Mesothelial cell of epicardium (in vitro differentiated cells): ENCODE results near the gene SPATS2L. TPM values are rescaled to one million over a fixed set of nuclear protein-coding genes. Genes with fewer than 3 reads are reported as not detected.

ENCODE experiments used
- DNase-seq, 2 experiments: peaks; one replicate each; pipeline ENCODE4 v3.0.0; 2021; ENCODE audit warnings: low spot score in 2 of 2; ENCODE audit not compliant: unreplicated experiment in 2 of 2
- H3K27ac Mint-ChIP-seq: 2 replicates; pipeline ENCODE4 v1.8.0; 2021; ENCODE audit warnings: mixed read lengths
- H3K27me3 Mint-ChIP-seq: 2 replicates; pipeline ENCODE4 v1.8.0; 2021; ENCODE audit warnings: low read depth, mixed read lengths
- H3K36me3 Mint-ChIP-seq: 2 replicates; pipeline ENCODE4 v1.8.0; 2021; ENCODE audit warnings: mixed read lengths
- H3K4me1 Mint-ChIP-seq: 2 replicates; pipeline ENCODE4 v1.8.0; 2021; ENCODE audit warnings: mixed read lengths
- H3K4me3 Mint-ChIP-seq: 2 replicates; pipeline ENCODE4 v1.8.0; 2021; ENCODE audit warnings: mild to moderate bottlenecking, moderate library complexity, mixed read lengths
- H3K9me3 Mint-ChIP-seq: 2 replicates; pipeline ENCODE4 v1.8.0; 2021; ENCODE audit warnings: mixed read lengths
- total RNA-seq: library from RNA; stranded (reverse); gene quantifications from 3 replicates; pipeline ENCODE4 v1.2.1, GENCODE V29; 2021
- TF ChIP-seq, protein P1 (sequence below): fragments of 200-600 bp; sonication (generic); IDR thresholded peaks from one replicate; pipeline ENCODE4 v1.5.0; 2021; ENCODE audit warnings: antibody characterized with exemption; ENCODE audit not compliant: unreplicated experiment

The SPATS2L gene
- total RNA-seq, 1 donor from 2014 or later: 84.8 TPM

DNA sequence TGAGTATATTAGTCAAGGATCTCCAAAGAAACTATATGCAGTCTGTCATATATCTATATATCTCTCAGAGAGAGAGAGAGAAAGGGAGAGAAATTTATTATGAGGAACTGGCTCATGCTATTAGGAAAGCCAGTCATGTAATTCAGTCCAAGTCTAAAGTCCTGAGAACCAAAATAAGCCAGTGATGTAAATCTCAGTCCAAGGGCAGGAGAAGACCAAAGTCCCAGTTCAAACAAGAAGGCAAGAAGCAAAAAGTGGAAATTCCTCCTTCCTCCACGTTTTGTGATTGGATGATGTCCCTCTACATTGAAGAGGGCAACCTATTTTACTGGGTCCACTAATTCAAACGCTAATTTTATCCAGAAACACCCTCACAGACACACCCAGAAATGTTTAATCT is 34.2 kb upstream of the SPATS2L start:
- DNase-seq: no peak
- Mint-ChIP-seq H3K4me3 (no peak overlapping the region), H3K9me3 (no peaks in the 10 kb centered on the region), H3K27ac (no peak overlapping the region), H3K4me1 (peaks cover 8% of the 10 kb centered on the region), H3K27me3 (no peaks in the 10 kb centered on the region), H3K36me3 (no peaks in the 10 kb centered on the region)
- TF ChIP-seq, protein P1, sequence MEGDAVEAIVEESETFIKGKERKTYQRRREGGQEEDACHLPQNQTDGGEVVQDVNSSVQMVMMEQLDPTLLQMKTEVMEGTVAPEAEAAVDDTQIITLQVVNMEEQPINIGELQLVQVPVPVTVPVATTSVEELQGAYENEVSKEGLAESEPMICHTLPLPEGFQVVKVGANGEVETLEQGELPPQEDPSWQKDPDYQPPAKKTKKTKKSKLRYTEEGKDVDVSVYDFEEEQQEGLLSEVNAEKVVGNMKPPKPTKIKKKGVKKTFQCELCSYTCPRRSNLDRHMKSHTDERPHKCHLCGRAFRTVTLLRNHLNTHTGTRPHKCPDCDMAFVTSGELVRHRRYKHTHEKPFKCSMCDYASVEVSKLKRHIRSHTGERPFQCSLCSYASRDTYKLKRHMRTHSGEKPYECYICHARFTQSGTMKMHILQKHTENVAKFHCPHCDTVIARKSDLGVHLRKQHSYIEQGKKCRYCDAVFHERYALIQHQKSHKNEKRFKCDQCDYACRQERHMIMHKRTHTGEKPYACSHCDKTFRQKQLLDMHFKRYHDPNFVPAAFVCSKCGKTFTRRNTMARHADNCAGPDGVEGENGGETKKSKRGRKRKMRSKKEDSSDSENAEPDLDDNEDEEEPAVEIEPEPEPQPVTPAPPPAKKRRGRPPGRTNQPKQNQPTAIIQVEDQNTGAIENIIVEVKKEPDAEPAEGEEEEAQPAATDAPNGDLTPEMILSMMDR: no peak

DNA sequence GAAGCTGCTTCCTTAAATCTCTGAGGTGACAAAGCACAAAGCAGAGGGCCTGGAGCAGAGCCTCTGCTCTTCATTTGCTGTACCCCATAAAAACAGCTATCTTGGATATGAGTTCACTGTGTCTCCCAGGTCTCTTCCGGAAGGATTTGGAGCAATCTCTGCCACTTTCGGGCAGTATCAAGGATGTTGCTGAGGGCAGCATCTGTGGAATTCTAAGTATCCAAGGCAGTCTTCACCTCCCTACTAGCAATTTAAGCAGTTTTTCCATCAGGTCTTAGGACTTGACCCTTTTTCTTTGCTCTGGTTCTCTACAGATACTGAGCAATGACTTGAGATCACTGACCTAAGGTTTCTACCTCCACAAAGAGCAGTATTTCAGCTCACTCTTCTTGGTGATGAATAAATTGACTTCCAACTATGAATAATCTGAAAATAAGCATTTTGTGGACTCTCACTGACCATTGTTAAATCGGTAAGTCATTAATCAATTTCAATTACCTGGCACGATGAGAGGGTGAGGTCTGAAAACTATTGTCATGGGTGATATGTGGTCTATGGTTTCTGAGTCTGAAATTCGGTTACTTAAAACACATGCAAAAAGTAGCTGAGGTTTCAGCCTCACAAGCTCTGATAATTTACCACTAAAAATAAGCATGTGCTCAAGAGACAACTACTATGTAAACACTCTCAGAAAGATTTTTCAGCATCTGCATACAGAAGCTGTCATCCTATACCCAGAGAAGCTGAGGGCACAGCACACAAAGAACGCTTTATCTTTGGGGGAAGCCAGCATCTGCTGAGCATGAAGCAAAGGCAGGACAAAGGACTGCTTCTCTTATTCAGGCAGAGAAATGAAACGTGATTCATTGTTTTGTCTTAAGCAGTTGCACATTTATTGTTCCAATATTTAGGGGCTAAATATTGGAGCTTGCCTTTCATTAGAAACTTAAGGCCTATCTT is 32.1 kb upstream of the SPATS2L start:
- H3K36me3 Mint-ChIP-seq: no peaks in the 10 kb centered on the region
- no peak overlapping the region for H3K4me3 Mint-ChIP-seq

DNA sequence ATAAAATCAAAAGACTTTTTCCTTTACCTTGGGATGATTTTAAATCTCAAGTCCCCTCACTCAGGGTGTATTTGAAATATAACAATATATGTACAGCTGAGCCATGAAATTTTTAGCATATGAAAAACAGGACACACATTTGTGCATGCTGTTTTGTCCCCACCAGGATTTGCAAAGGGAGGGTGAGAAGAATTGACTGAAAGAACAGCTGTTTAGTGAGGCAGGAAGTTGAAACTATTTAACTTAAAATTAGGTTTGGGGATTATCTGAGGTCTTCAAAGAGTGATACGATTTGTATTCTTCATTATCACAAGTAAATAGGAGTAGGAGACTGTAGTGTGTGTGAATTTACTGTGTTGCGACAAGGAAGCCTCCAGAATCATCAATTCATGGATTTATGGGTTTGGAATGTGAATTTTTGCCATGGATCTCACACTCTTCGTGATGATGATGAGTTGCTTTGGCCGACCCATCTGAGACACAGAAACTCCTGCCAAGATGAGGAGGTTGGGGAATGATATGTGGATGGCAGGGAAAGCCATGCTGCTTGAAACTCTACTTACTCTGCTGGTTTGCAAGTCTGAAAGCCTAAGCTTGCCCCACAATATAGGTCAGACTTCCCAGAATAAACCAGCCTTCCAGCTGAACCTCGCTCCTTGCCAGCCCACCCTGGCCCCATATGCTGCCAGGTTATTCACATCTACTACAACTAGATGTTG is 31.0 kb upstream of the SPATS2L start:
- no peaks in the 10 kb centered on the region for H3K9me3 Mint-ChIP-seq
- no peak overlapping the region for H3K4me3 Mint-ChIP-seq
- H3K36me3 Mint-ChIP-seq: no peaks in the 10 kb centered on the region
- H3K4me1 Mint-ChIP-seq: peaks cover 8% of the 10 kb centered on the region
- no peak for DNase-seq
- H3K27ac Mint-ChIP-seq: no peak overlapping the region
- no peaks in the 10 kb centered on the region for H3K27me3 Mint-ChIP-seq
- TF ChIP-seq, protein P1: no peak

More for the DNA sequence above, 32.1 kb upstream of the SPATS2L start:
- Mint-ChIP-seq H3K27ac (no peak overlapping the region), H3K4me1 (peaks cover 8% of the 10 kb centered on the region), H3K27me3 (no peaks in the 10 kb centered on the region), H3K9me3 (no peaks in the 10 kb centered on the region)
- DNase-seq: no peak
- TF ChIP-seq, protein P1: no peak

DNA sequence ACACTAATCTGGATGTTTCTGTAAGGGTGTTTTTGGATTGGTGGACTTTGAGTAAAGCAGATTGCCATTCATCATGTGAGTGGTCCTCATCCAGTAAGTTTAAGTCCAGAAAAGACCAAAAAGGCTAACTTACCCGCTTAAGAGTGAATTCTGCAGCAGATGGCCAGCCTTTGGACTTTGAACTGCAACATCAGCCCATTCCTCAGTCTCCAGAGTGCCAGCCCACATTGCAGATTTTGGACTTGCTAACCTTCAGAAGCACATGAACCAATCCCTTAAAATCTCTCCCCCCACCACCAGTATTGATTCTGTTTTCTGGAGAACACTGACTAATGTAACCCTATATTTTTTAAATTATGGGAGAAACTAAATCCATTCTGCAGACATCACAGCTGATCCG is 30.0 kb upstream of the SPATS2L start:
- no peaks in the 10 kb centered on the region for H3K27me3 Mint-ChIP-seq
- H3K9me3 Mint-ChIP-seq: no peaks in the 10 kb centered on the region
- DNase-seq: no peak
- H3K4me1 Mint-ChIP-seq: peaks cover 8% of the 10 kb centered on the region
- H3K4me3 Mint-ChIP-seq: no peak overlapping the region
- TF ChIP-seq, protein P1: no peak
- H3K36me3 Mint-ChIP-seq: no peaks in the 10 kb centered on the region
- no peak overlapping the region for H3K27ac Mint-ChIP-seq

DNA sequence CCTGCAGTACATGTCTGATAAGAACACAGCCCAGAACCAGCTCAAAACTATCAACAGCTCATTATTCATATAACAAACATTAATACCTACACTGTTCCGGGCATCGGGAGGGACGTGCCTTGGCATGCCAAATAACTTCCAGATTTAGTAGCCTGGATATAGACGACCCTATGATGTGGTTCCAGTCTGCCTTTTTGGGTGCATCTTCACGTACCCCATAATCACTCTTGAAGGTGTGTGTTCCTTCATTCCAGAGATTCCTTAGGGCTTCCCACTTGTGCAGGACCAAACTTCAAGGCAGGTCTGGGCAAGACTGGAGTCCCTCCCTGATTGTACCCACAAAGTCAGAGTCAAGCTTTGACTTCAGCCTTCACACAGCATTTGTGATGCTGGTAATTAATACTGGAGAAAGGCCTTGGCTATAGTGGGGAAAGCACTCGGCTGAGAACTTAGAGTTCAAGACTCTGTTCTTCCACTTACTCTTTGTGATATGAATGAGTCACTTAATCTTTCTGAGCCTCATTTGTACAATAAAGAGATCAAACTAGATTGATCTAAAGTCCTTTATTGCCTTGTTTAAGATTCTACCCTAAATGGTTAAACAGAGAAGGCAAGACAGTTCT is 27.7 kb upstream of the SPATS2L start:
- Mint-ChIP-seq H3K9me3 (no peaks in the 10 kb centered on the region), H3K36me3 (no peaks in the 10 kb centered on the region), H3K27ac (no peak overlapping the region), H3K4me3 (no peak overlapping the region), H3K4me1 (peaks cover 8% of the 10 kb centered on the region), H3K27me3 (no peaks in the 10 kb centered on the region)
- TF ChIP-seq, protein P1: no peak
- no peak for DNase-seq
